GM18907 (cell line): Measurements from ENCODE around the gene ANO2.

Experiments
- ATAC-seq: cut with Tn5 transposase; IDR thresholded peaks from one replicate; pipeline ENCODE4 v1.9.1; 2021; ENCODE audit warnings: mild to moderate bottlenecking, moderate library complexity; ENCODE audit not compliant: unreplicated experiment

The ANO2 gene

GRCh38 chr12:5945071-5946008 lies at the start of gene ANO2:
TSS of gene ANO2 (minus strand) at chr12:5945259. CDS start at chr12:5945217, 42 bp downstream.
- no peak for ATAC-seq

GRCh38 chr12:5989621-5990020 lies 44.6 kb upstream of the ANO2 start:
- no peak for ATAC-seq

- ATAC-seq = peak; percentile 63
Measured at GRCh38 chr12:5988659-5989116, 43.6 kb upstream of the ANO2 start.

- ATAC-seq = no peak
Measured at GRCh38 chr12:5988088-5988487, 43.0 kb upstream of the ANO2 start.

GRCh38 chr12:5987573-5987972 lies 42.5 kb upstream of the ANO2 start:
- ATAC-seq = no peak

- no peak for ATAC-seq
Measured at GRCh38 chr12:5985471-5985870, 40.4 kb upstream of the ANO2 start.

- ATAC-seq = no peak
Measured at GRCh38 chr12:5984873-5985272, 39.8 kb upstream of the ANO2 start.

GRCh38 chr12:5982106-5982505 lies 37.0 kb upstream of the ANO2 start:
- no peak for ATAC-seq

- ATAC-seq = no peak
Measured at GRCh38 chr12:5977556-5977955, 32.5 kb upstream of the ANO2 start.

- no peak for ATAC-seq
Measured at GRCh38 chr12:5976711-5977110, 31.7 kb upstream of the ANO2 start.

GRCh38 chr12:5976196-5976595 lies 31.1 kb upstream of the ANO2 start:
- no peak for ATAC-seq

GRCh38 chr12:5973461-5974115 lies 28.5 kb upstream of the ANO2 start:
- no peak for ATAC-seq

GRCh38 chr12:5972387-5972786 lies 27.3 kb upstream of the ANO2 start:
- no peak for ATAC-seq

- ATAC-seq = no peak
Measured at GRCh38 chr12:5971194-5971850, 26.3 kb upstream of the ANO2 start.

- no peak for ATAC-seq
Measured at GRCh38 chr12:5969974-5970690, 25.1 kb upstream of the ANO2 start.

- no peak for ATAC-seq
Measured at GRCh38 chr12:5969156-5969973, 24.3 kb upstream of the ANO2 start.

GRCh38 chr12:5967645-5968415 lies 22.8 kb upstream of the ANO2 start:
- ATAC-seq = no peak

- ATAC-seq = no peak
Measured at GRCh38 chr12:5966486-5967095, 21.5 kb upstream of the ANO2 start.

- no peak for ATAC-seq
Measured at GRCh38 chr12:5965950-5966383, 20.9 kb upstream of the ANO2 start.
